HEK293 (cell line): ENCODE measurements around the gene RPS6KB2.
"Not testable (repeated sequence)": the region's sequence is repeated elsewhere in the genome, so short reads cannot be mapped to it uniquely, and the experiment has no call there.

ENCODE experiments used
- CTCF ChIA-PET: fragments of 350-600 bp; formaldehyde crosslinking; extraction: SDS; loops from one replicate; lab custom pipeline; 2021; ENCODE audit warnings: antibody characterized with exemption; lab: Yijun Ruan, JAX
- POLR2A ChIA-PET: fragments of 300-600 bp; formaldehyde crosslinking; extraction: SDS; loops from one replicate; lab custom pipeline; 2020; ENCODE audit warnings: antibody characterized with exemption, inconsistent platforms; lab: Yijun Ruan, JAX
- H3K27ac ChIP-seq: fragments of 200-500 bp; sonication (Bioruptor generic); 2 replicates; pipeline ENCODE4 v1.5.1; 2014; ENCODE audit warnings: low read depth, low read length, control low read depth, inconsistent platforms; ENCODE audit errors: extremely low read depth
- H3K36me3 ChIP-seq, 2 experiments: fragments of 200-500 bp in 1 of 2; sonication (Bioruptor generic) in 1 of 2; 1 replicate in 1 of 2; 2 replicates in 1 of 2; pipeline ENCODE4 v1.5.1; 2014 to 2017; ENCODE audit warnings: inconsistent platforms in 2 of 2, low read length in 2 of 2; ENCODE audit not compliant: control insufficient read depth in 2 of 2, insufficient read depth in 1 of 2
- H3K4me1 ChIP-seq: fragments of 200-500 bp; sonication (Bioruptor generic); 2 replicates; pipeline ENCODE4 v1.5.1; 2014; ENCODE audit warnings: mild to moderate bottlenecking, low read length, inconsistent platforms; ENCODE audit not compliant: control insufficient read depth, insufficient read depth
- H3K4me3 ChIP-seq: 2 replicates; pipeline ENCODE4 v1.5.1; 2011; ENCODE audit warnings: low read depth, mild to moderate bottlenecking, control low read depth, low read length, moderate library complexity
- H3K9me3 ChIP-seq: fragments of 200-500 bp; sonication (Bioruptor generic); 2 replicates; pipeline ENCODE4 v1.5.1; 2014; ENCODE audit warnings: low read depth, low read length, inconsistent platforms; ENCODE audit not compliant: control insufficient read depth, insufficient read depth
- AEBP2 ChIP-seq: fragments of 450-650 bp; formaldehyde crosslinking; IDR thresholded peaks from 2 replicates; pipeline ENCODE4 v1.5.1; 2016; ENCODE audit warnings: missing biosample characterization, missing genetic modification characterization, borderline replicate concordance
- BCL11A ChIP-seq: fragments of 450-650 bp; formaldehyde crosslinking; IDR thresholded peaks from 2 replicates; pipeline ENCODE4 v1.5.1; 2016; ENCODE audit warnings: low read depth, missing biosample characterization, missing genetic modification characterization
- REPIN1 ChIP-seq: fragments of 450-650 bp; formaldehyde crosslinking; IDR thresholded peaks from 2 replicates; pipeline ENCODE4 v1.5.1; 2017; ENCODE audit warnings: missing biosample characterization, missing genetic modification characterization, low read depth
- SCRT2 ChIP-seq: fragments of 450-650 bp; formaldehyde crosslinking; IDR thresholded peaks from 2 replicates; pipeline ENCODE4 v1.5.1; 2016; ENCODE audit warnings: missing biosample characterization, missing genetic modification characterization
- SP2 ChIP-seq: fragments of 450-650 bp; formaldehyde crosslinking; IDR thresholded peaks from 2 replicates; pipeline ENCODE4 v1.5.1; 2016; ENCODE audit warnings: missing biosample characterization, missing genetic modification characterization
- SP3 ChIP-seq: fragments of 450-650 bp; formaldehyde crosslinking; IDR thresholded peaks from 2 replicates; pipeline ENCODE4 v1.5.1; 2016; ENCODE audit warnings: missing biosample characterization, missing genetic modification characterization
- ZFHX2 ChIP-seq: fragments of 450-650 bp; formaldehyde crosslinking; conservative IDR thresholded peaks from 2 replicates; pipeline ENCODE4 v1.5.1; 2016; ENCODE audit warnings: missing biosample characterization, missing genetic modification characterization
- ZFP69B ChIP-seq: fragments of 450-650 bp; formaldehyde crosslinking; IDR thresholded peaks from 2 replicates; pipeline ENCODE4 v1.5.1; 2016; ENCODE audit warnings: missing biosample characterization, missing genetic modification characterization
- ZNF121 ChIP-seq: fragments of 450-650 bp; formaldehyde crosslinking; IDR thresholded peaks from 2 replicates; pipeline ENCODE4 v1.5.1; 2016; ENCODE audit warnings: missing biosample characterization, missing genetic modification characterization
- ZNF18 ChIP-seq: fragments of 450-650 bp; formaldehyde crosslinking; IDR thresholded peaks from 2 replicates; pipeline ENCODE4 v1.5.1; 2016; ENCODE audit warnings: missing biosample characterization, missing genetic modification characterization
- ZNF223 ChIP-seq: fragments of 450-650 bp; formaldehyde crosslinking; IDR thresholded peaks from 2 replicates; pipeline ENCODE4 v1.5.1; 2016; ENCODE audit warnings: missing biosample characterization, missing genetic modification characterization
- ZNF280C ChIP-seq: fragments of 450-650 bp; formaldehyde crosslinking; IDR thresholded peaks from 2 replicates; pipeline ENCODE4 v1.5.1; 2016; ENCODE audit warnings: missing biosample characterization, missing genetic modification characterization
- ZNF362 ChIP-seq: fragments of 450-650 bp; formaldehyde crosslinking; IDR thresholded peaks from 2 replicates; pipeline ENCODE4 v1.5.1; 2016; ENCODE audit warnings: missing biosample characterization, missing genetic modification characterization
- ZNF398 ChIP-seq: fragments of 450-650 bp; formaldehyde crosslinking; IDR thresholded peaks from 2 replicates; pipeline ENCODE4 v1.5.1; 2017; ENCODE audit warnings: missing biosample characterization, missing genetic modification characterization
- ZNF501 ChIP-seq: fragments of 450-650 bp; formaldehyde crosslinking; IDR thresholded peaks from 2 replicates; pipeline ENCODE4 v1.5.1; 2016; ENCODE audit warnings: missing biosample characterization, missing genetic modification characterization
- ZNF510 ChIP-seq: fragments of 450-650 bp; formaldehyde crosslinking; IDR thresholded peaks from 2 replicates; pipeline ENCODE4 v1.5.1; 2018; ENCODE audit warnings: mild to moderate bottlenecking, missing genetic modification characterization, missing biosample characterization; ENCODE audit not compliant: insufficient replicate concordance
- ZNF561 ChIP-seq: fragments of 450-650 bp; IDR thresholded peaks from 2 replicates; pipeline ENCODE4 v1.5.1; 2018; ENCODE audit warnings: missing biosample characterization, missing genetic modification characterization, borderline replicate concordance
- ZNF677 ChIP-seq: fragments of 450-650 bp; IDR thresholded peaks from 2 replicates; pipeline ENCODE4 v1.5.0; 2018; ENCODE audit warnings: missing biosample characterization, mild to moderate bottlenecking, missing genetic modification characterization, moderate library complexity
- ZNF692 ChIP-seq: fragments of 450-650 bp; formaldehyde crosslinking; IDR thresholded peaks from 2 replicates; pipeline ENCODE4 v1.5.1; 2016; ENCODE audit warnings: missing biosample characterization, missing genetic modification characterization
- ZNF837 ChIP-seq: fragments of 450-650 bp; formaldehyde crosslinking; IDR thresholded peaks from 2 replicates; pipeline ENCODE4 v1.5.1; 2016; ENCODE audit warnings: missing biosample characterization, missing genetic modification characterization
- ZNF843 ChIP-seq: fragments of 450-650 bp; formaldehyde crosslinking; IDR thresholded peaks from 2 replicates; pipeline ENCODE4 v1.5.1; 2016; ENCODE audit warnings: missing biosample characterization, missing genetic modification characterization
- ZSCAN30 ChIP-seq: fragments of 450-650 bp; IDR thresholded peaks from 2 replicates; pipeline ENCODE4 v1.5.1; 2018; ENCODE audit warnings: missing biosample characterization, mild to moderate bottlenecking, missing genetic modification characterization, moderate library complexity

The RPS6KB2 gene

GRCh38 chr11:67427364-67427859 lies 882 bp upstream of the RPS6KB2 start:
- H3K9me3 ChIP-seq, CTCF ChIA-PET, H3K4me1 ChIP-seq, H3K27ac ChIP-seq: not testable (repeated sequence)
- Histone ChIP-seq H3K36me3 (peaks cover 5 to 30% of the 10 kb centered on the region in 2 experiments; a peak in 2 of 3 replicates), H3K4me3 (peak overlapping the region; percentile 81; the same call in 1 of the 2 replicates)
- TF ChIP-seq ZFHX2 (tag by site-specific recombination): 0 out of 2 replicates have a peak, but pooled peaks have one; percentile 12
- POLR2A ChIA-PET: interaction anchor here (3.2 kb wide), 1 partner anchor 26 kb away, joined by 16 read pairs; the partner anchor contains the start of gene PPP1CA

- ChIA-PET POLR2A (interaction anchor here (0.6 to 3.2 kb wide), 7 partner anchors 10 to 847 kb away, joined by 3 to 16 read pairs (median 4); partner anchors contain the start of genes CORO1B and PPP1CA), CTCF (interaction anchor here (0.6 to 0.7 kb wide), 2 partner anchors 34 to 73 kb away, joined by 4 read pairs; no protein-coding TSS in a partner anchor)
- Histone ChIP-seq H3K27ac (peak overlapping the region; percentile 77; the same call in 1 of the 2 replicates), H3K36me3 (peaks cover 5 to 48% of the 10 kb centered on the region in 2 experiments; a peak in 2 of 3 replicates), H3K9me3 (no peaks in the 10 kb centered on the region), H3K4me3 (peak overlapping the region; percentile 81), H3K4me1 (peaks cover 5% of the 10 kb centered on the region; the same call in 1 of the 2 replicates)
- TF ChIP-seq ZNF501: no peak
- no peak for TF ChIP-seq ZNF18 (tag by site-specific recombination)
- 0 out of 2 replicates have a peak, but pooled peaks have one; percentile 12 for TF ChIP-seq ZNF692
- TF ChIP-seq ZNF121 (tag by site-specific recombination): no peak
- TF ChIP-seq AEBP2 (tag by site-specific recombination): no peak
- no peak for TF ChIP-seq ZNF280C (tag by site-specific recombination)
- 0 out of 2 replicates have a peak, but pooled peaks have one; percentile 27 for TF ChIP-seq SCRT2 (tag by site-specific recombination)
- TF ChIP-seq SP2 (tag by site-specific recombination): peak; percentile 13; the same call in 1 of the 2 replicates
- no peak for TF ChIP-seq SP3 (tag by site-specific recombination)
- TF ChIP-seq ZNF837 (tag by site-specific recombination): no peak
- no peak for TF ChIP-seq ZNF398 (tag by site-specific recombination)
- TF ChIP-seq ZNF223 (tag by site-specific recombination): no peak
- no peak for TF ChIP-seq REPIN1 (tag by site-specific recombination)
- no peak for TF ChIP-seq ZNF677 (tag by site-specific recombination)
- TF ChIP-seq ZSCAN30: no peak
- TF ChIP-seq ZNF843 (tag by site-specific recombination): no peak
- no peak for TF ChIP-seq ZNF510 (tag by site-specific recombination)
- no peak for TF ChIP-seq ZNF561 (tag by site-specific recombination)
- no peak for TF ChIP-seq ZNF362 (tag by site-specific recombination)
- no peak for TF ChIP-seq BCL11A (tag by site-specific recombination)
- TF ChIP-seq ZFP69B (tag by site-specific recombination): peak; percentile 38; the same call in 1 of the 2 replicates
These were observed 859 bp downstream of the RPS6KB2 start for GRCh38 chr11:67429038-67429668.
